Measurements from ENCODE around the gene PPM1L.

PPM1L gene

GRCh38 chr3:161070980-161071663 lies 315.1 kb downstream of the PPM1L start:
- Histone ChIP-seq H3K4me2 (ENCODE audit: low read length) (no peak overlapping the region), H3K9me2 (replicated peaks; ENCODE audit: control insufficient read depth, low read length) (no peaks in the 10 kb centered on the region), H3K9me3 (ENCODE audit: control insufficient read depth, insufficient read depth, low read length) (no peaks in the 10 kb centered on the region), H3K27me3 (ENCODE audit: control insufficient read depth, low read length) (no peaks in the 10 kb centered on the region), H3K79me2 (ENCODE audit: control insufficient read depth, low read length) (no peaks in the 10 kb centered on the region), H3K4me1 (ENCODE audit: control insufficient read depth, low read length) (peaks cover 9% of the 10 kb centered on the region), H3K4me3 (ENCODE audit: low read length) (no peak overlapping the region), H3K36me3 (ENCODE audit: control insufficient read depth, low read length) (0 out of 2 replicates have a peak, but pooled peaks cover 4% of the 10 kb centered on the region), H3F3A (ENCODE audit: control insufficient read depth, insufficient read depth) (no peaks in the 10 kb centered on the region), H4K20me1 (ENCODE audit: control insufficient read depth, insufficient read depth, low read depth, low read length) (no peaks in the 10 kb centered on the region), H3K27ac (ENCODE audit: low read depth, low read length) (no peak overlapping the region)
- TF ChIP-seq CTCF (IDR thresholded peaks at IDR 0.05; ENCODE audit: low read depth, low read length, poor library complexity, severe bottlenecking), result no peak
- TF ChIP-seq EZH2phosphoT487 (IDR thresholded peaks at IDR 0.05; ENCODE audit: borderline replicate concordance, low read length), result no peak

DNA sequence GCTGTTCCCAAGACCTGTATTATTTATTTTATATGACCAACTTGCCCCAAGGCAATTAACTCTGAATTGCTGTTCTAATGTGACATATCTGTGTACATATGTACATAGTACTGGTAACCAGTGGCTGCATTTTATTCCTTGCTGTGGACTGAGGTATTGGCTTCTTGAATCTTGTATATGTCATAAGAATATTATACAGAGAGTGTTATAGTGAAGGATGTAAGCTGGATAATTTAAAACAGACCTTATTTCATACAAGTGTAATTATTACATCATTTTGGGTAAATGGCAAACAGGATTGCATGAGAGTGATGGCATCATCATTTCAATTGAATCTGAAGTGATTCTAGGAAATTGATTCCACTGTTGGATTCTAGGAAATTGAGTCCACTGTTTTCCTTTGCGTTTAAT lies 316.2 kb downstream of the PPM1L start:
- Histone ChIP-seq H3K27me3 (ENCODE audit: control insufficient read depth, low read length) (no peaks in the 10 kb centered on the region), H3K4me2 (ENCODE audit: low read length) (no peak overlapping the region), H3K9me3 (ENCODE audit: control insufficient read depth, insufficient read depth, low read length) (no peaks in the 10 kb centered on the region), H3K4me1 (ENCODE audit: control insufficient read depth, low read length) (peaks cover 9% of the 10 kb centered on the region), H3K9me2 (replicated peaks; ENCODE audit: control insufficient read depth, low read length) (no peaks in the 10 kb centered on the region), H4K20me1 (ENCODE audit: control insufficient read depth, insufficient read depth, low read depth, low read length) (no peaks in the 10 kb centered on the region), H3K36me3 (ENCODE audit: control insufficient read depth, low read length) (0 out of 2 replicates have a peak, but pooled peaks cover 4% of the 10 kb centered on the region), H3K27ac (ENCODE audit: low read depth, low read length) (no peak overlapping the region), H3K4me3 (ENCODE audit: low read length) (no peak overlapping the region), H3K79me2 (ENCODE audit: control insufficient read depth, low read length) (no peaks in the 10 kb centered on the region), H3F3A (ENCODE audit: control insufficient read depth, insufficient read depth) (no peaks in the 10 kb centered on the region)
- TF ChIP-seq EZH2phosphoT487 (IDR thresholded peaks at IDR 0.05; ENCODE audit: borderline replicate concordance, low read length) (no peak), CTCF (IDR thresholded peaks at IDR 0.05; ENCODE audit: low read depth, low read length, poor library complexity, severe bottlenecking) (no peak)

- H3K4me2 ChIP-seq (ENCODE audit: low read length), result no peak overlapping the region
- H3K79me2 ChIP-seq (ENCODE audit: control insufficient read depth, low read length), result no peaks in the 10 kb centered on the region
- no peaks in the 10 kb centered on the region for H3K27me3 ChIP-seq (ENCODE audit: control insufficient read depth, low read length)
- H3K27ac ChIP-seq (ENCODE audit: low read depth, low read length), result no peak overlapping the region
- H3F3A ChIP-seq (ENCODE audit: control insufficient read depth, insufficient read depth), result no peaks in the 10 kb centered on the region
- no peaks in the 10 kb centered on the region for H3K9me2 ChIP-seq (replicated peaks; ENCODE audit: control insufficient read depth, low read length)
- H3K9me3 ChIP-seq (ENCODE audit: control insufficient read depth, insufficient read depth, low read length), result no peaks in the 10 kb centered on the region
- H4K20me1 ChIP-seq (ENCODE audit: control insufficient read depth, insufficient read depth, low read depth, low read length), result no peaks in the 10 kb centered on the region
- H3K36me3 ChIP-seq (ENCODE audit: control insufficient read depth, low read length), result 0 out of 2 replicates have a peak, but pooled peaks cover 4% of the 10 kb centered on the region
- H3K4me3 ChIP-seq (ENCODE audit: low read length), result no peak overlapping the region
- no peak for TF ChIP-seq EZH2phosphoT487 (IDR thresholded peaks at IDR 0.05; ENCODE audit: borderline replicate concordance, low read length)
- no peak for TF ChIP-seq CTCF (IDR thresholded peaks at IDR 0.05; ENCODE audit: low read depth, low read length, poor library complexity, severe bottlenecking)
- peaks cover 5% of the 10 kb centered on the region for H3K4me1 ChIP-seq (ENCODE audit: control insufficient read depth, low read length)
These were observed 316.7 kb downstream of the PPM1L start for GRCh38 chr3:161072751-161073150.
